Kidney tubule cell (primary cell): Measurements from ENCODE around the gene SACS.
"Not testable (repeated sequence)": the region's sequence is repeated elsewhere in the genome, so short reads cannot be mapped to it uniquely, and the experiment has no call there.

Experiments used
- DNase-seq: peaks from one replicate; pipeline ENCODE4 v3.0.0-alpha.2; 2018; ENCODE audit warnings: low spot score

Gene SACS

GRCh38 chr13:23418776-23419683 is 14.5 kb downstream of the SACS start:
- DNase-seq, result no peak

GRCh38 chr13:23414682-23415081 is 18.8 kb downstream of the SACS start:
- DNase-seq, result no peak

- DNase-seq, result no peak
Observed at GRCh38 chr13:23411706-23412105, 21.8 kb downstream of the SACS start.

GRCh38 chr13:23411220-23411619 is 22.3 kb downstream of the SACS start:
- no peak for DNase-seq

- no peak for DNase-seq
Observed at GRCh38 chr13:23408026-23408425, 25.5 kb downstream of the SACS start.

- not testable (repeated sequence) for DNase-seq
Observed at GRCh38 chr13:23401156-23401555, 32.3 kb downstream of the SACS start.

GRCh38 chr13:23399347-23399746 is 34.2 kb downstream of the SACS start:
- no peak for DNase-seq

- DNase-seq, result no peak
Observed at GRCh38 chr13:23394821-23395220, 38.7 kb downstream of the SACS start.

- no peak for DNase-seq
Observed at GRCh38 chr13:23392925-23393645, 40.4 kb downstream of the SACS start.

- DNase-seq, result no peak
Observed at GRCh38 chr13:23392313-23392712, 41.2 kb downstream of the SACS start.

- DNase-seq, result no peak
Observed at GRCh38 chr13:23391752-23392151, 41.8 kb downstream of the SACS start.

- DNase-seq, result no peak
Observed at GRCh38 chr13:23386533-23386932, 47.0 kb downstream of the SACS start.

GRCh38 chr13:23385931-23386330 is 47.6 kb downstream of the SACS start:
- no peak for DNase-seq

- DNase-seq, result peak; percentile 97
Observed at GRCh38 chr13:23384111-23384510, 49.4 kb downstream of the SACS start.

GRCh38 chr13:23383151-23383550 is 50.4 kb downstream of the SACS start:
- DNase-seq, result peak; percentile 75

- no peak for DNase-seq
Observed at GRCh38 chr13:23381866-23382265, 51.6 kb downstream of the SACS start.

- no peak for DNase-seq
Observed at GRCh38 chr13:23380534-23380933, 53.0 kb downstream of the SACS start.

- peak; percentile 97 for DNase-seq
Observed at GRCh38 chr13:23377983-23378632, 55.4 kb downstream of the SACS start.

GRCh38 chr13:23377579-23377978 is 55.9 kb downstream of the SACS start:
- no peak for DNase-seq

GRCh38 chr13:23375001-23375971 is 58.2 kb downstream of the SACS start:
- DNase-seq, result peak; percentile 94

GRCh38 chr13:23372264-23372906 is 61.1 kb downstream of the SACS start:
- no peak for DNase-seq
